HepG2 (cell line): Measurements from ENCODE around the gene CCL23. TPM values are rescaled to one million over a fixed set of nuclear protein-coding genes. Genes with fewer than 3 reads are reported as not detected.

ENCODE experiments used
- ARNT2 ChIP-seq: sonication (generic); formaldehyde crosslinking; IDR thresholded peaks from 2 replicates; pipeline ENCODE4 v1.8.0; 2022; ENCODE audit warnings: mild to moderate bottlenecking, low read depth, missing genetic modification reagents, moderate library complexity
- CHCHD3 ChIP-seq: sonication (generic); formaldehyde crosslinking; IDR thresholded peaks from 2 replicates; pipeline ENCODE4 v1.8.0; 2022; ENCODE audit warnings: mild to moderate bottlenecking, missing genetic modification reagents, moderate library complexity
- CHD4 ChIP-seq: fragments of 200-600 bp; sonication (generic); IDR thresholded peaks from 2 replicates; pipeline ENCODE4 v1.7.0; 2017; ENCODE audit warnings: mild to moderate bottlenecking, low read length, borderline replicate concordance
- FOXA1 ChIP-seq, 2 experiments: fragments of 450-650 bp in 1 of 2; sonication (generic) in 1 of 2; formaldehyde crosslinking in 1 of 2; IDR thresholded peaks; 2 replicates each; pipeline versions ENCODE4 v1.4.0 to v1.6.1; 2016 to 2020; ENCODE audit warnings: missing genetic modification reagents in 1 of 2
- FOXJ3 ChIP-seq: sonication (generic); formaldehyde crosslinking; IDR thresholded peaks from 2 replicates; pipeline ENCODE4 v1.4.0; 2020; ENCODE audit warnings: missing genetic modification reagents, mild to moderate bottlenecking, borderline replicate concordance
- FOXK2 ChIP-seq: fragments of 450-650 bp; IDR thresholded peaks from 2 replicates; pipeline ENCODE4 v1.6.1; 2016
- FOXP4 ChIP-seq: sonication (generic); formaldehyde crosslinking; IDR thresholded peaks from 2 replicates; pipeline ENCODE4 v1.4.0; 2020; ENCODE audit warnings: missing genetic modification reagents
- FUBP1 ChIP-seq: sonication (generic); formaldehyde crosslinking; IDR thresholded peaks from 2 replicates; pipeline ENCODE4 v1.5.1; 2020; ENCODE audit warnings: missing genetic modification reagents, mild to moderate bottlenecking, borderline replicate concordance
- KDM5B ChIP-seq: sonication (generic); formaldehyde crosslinking; IDR thresholded peaks from 2 replicates; pipeline ENCODE4 v1.4.0; 2020; ENCODE audit warnings: missing genetic modification reagents, mild to moderate bottlenecking, borderline replicate concordance
- NFE2L1 ChIP-seq: sonication (generic); formaldehyde crosslinking; IDR thresholded peaks from 2 replicates; pipeline ENCODE4 v1.4.0; 2020; ENCODE audit warnings: missing genetic modification reagents, mild to moderate bottlenecking, borderline replicate concordance
- NPAS2 ChIP-seq: sonication (generic); formaldehyde crosslinking; IDR thresholded peaks from 2 replicates; pipeline ENCODE4 v1.8.0; 2022; ENCODE audit warnings: mild to moderate bottlenecking, missing genetic modification reagents, borderline replicate concordance
- SP1 ChIP-seq, 2 experiments: fragments of 450-650 bp in 1 of 2; sonication (generic) in 1 of 2; formaldehyde crosslinking in 1 of 2; IDR thresholded peaks; 2 replicates each; pipeline versions ENCODE4 v1.4.0 to v1.6.1; 2016 to 2020; ENCODE audit warnings: missing genetic modification reagents in 1 of 2
- SSRP1 ChIP-seq: IDR thresholded peaks from 2 replicates; pipeline ENCODE4 v1.6.1; 2016; ENCODE audit warnings: control low read depth
- TARDBP ChIP-seq: sonication (generic); formaldehyde crosslinking; IDR thresholded peaks from 2 replicates; pipeline ENCODE4 v1.8.0; 2022; ENCODE audit warnings: mild to moderate bottlenecking, missing genetic modification reagents
- ZFAT ChIP-seq: sonication (generic); formaldehyde crosslinking; conservative IDR thresholded peaks from 2 replicates; pipeline ENCODE4 v1.8.1; 2023; ENCODE audit warnings: missing genetic modification reagents, inconsistent platforms
- ZNF503 ChIP-seq: sonication (generic); formaldehyde crosslinking; IDR thresholded peaks from 2 replicates; pipeline ENCODE4 v1.4.0; 2020; ENCODE audit warnings: missing genetic modification reagents
- ZNF563 ChIP-seq: sonication (generic); formaldehyde crosslinking; IDR thresholded peaks from 2 replicates; pipeline ENCODE4 v1.8.0; 2022; ENCODE audit warnings: mild to moderate bottlenecking, moderate library complexity, missing genetic modification reagents
- ZNF782 ChIP-seq: sonication (generic); formaldehyde crosslinking; IDR thresholded peaks from 2 replicates; pipeline ENCODE4 v1.4.0; 2020; ENCODE audit warnings: missing genetic modification reagents, mild to moderate bottlenecking, borderline replicate concordance
- ZNF792 ChIP-seq: IDR thresholded peaks from 2 replicates; pipeline ENCODE4 v1.6.1; 2016
- ZSCAN25 ChIP-seq: sonication (generic); formaldehyde crosslinking; IDR thresholded peaks from 2 replicates; pipeline ENCODE4 v1.8.0; 2022; ENCODE audit warnings: mild to moderate bottlenecking, missing genetic modification reagents
- polyA plus RNA-seq, 8 experiments: library from polyadenylated mRNA; depleted of rRNA in 3 of 8; stranded (reverse) in 7 of 8; unstranded in 1 of 8; fragments of >200 nt; fragmentation: Illumina TruSeq in 4 of 8; extraction: Trizol in 4 of 8; gene quantifications; 2 replicates each; pipeline versions ENCODE4 v1.2.1 to v1.2.3, GENCODE V29; 2011 to 2016; ENCODE audit warnings: low read depth in 4 of 8, missing spikeins in 1 of 8, mixed read lengths in 1 of 8; ENCODE audit not compliant: insufficient read depth in 1 of 8
- total RNA-seq, 5 experiments: library from RNA; depleted of rRNA; stranded (reverse); fragments of >200 nt; fragmentation: Illumina TruSeq; extraction: Trizol; gene quantifications; 2 replicates each; pipeline ENCODE4 v1.2.3, GENCODE V29; 2016; ENCODE audit warnings: low read depth in 1 of 5
- TF ChIP-seq, protein P1 (sequence below): IDR thresholded peaks from 2 replicates; pipeline ENCODE4 v1.6.1; 2018; ENCODE audit warnings: missing genetic modification reagents
- TF ChIP-seq, protein P2 (sequence below): IDR thresholded peaks from 2 replicates; pipeline ENCODE4 v1.6.1; 2016; ENCODE audit warnings: low read depth, borderline replicate concordance

The CCL23 gene
- total and polyA plus RNA-seq, 2 of the 13 experiments (the other 11 are each of a cell fraction or from before 2014, with no cell fraction given): not detected

DNA sequence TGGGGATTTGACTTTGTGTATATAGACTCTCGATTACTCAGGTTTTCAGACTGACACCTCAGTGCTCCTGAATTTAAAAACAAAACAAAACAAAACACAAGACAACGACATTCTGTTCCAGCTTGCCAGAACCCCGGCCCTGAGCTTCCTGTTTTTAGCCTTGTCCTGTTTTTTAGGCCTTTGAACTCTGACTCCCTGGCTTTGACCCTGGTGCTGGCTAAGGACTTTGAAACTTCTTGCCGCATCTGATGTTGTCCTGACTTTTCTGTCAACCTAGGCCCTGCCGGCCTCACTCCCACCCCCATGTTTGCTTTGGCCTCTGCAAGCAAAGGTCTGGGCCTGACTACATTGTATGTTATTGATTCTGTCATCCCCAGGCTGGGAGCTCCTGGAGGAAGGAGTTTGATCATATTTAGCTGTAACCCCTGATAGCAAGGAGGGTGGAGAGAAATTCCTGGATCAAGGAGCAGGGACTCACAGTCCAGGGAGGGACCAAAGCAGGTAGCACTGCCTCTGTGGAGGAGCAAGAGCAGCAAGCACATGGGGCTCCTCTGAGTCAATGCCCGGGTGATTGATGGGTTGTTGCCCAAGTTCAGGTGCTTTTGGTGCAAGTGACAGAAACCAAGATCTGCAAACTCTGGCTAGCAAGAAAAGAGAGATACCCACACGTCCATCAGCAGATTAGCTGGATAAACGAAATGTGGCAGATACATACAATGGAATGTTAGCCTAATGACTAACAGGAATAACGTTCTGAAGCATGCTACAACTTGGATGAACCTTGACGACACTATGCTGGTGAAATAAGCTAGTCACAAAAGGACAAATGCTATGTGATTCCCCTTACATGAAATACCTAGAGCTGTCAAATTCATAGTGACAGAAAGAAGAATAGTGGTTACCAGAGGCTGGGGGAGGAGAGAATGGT is 44.2 kb downstream of the CCL23 start (continued):
- TF ChIP-seq ZNF503 (CRISPR knock-in tag) (peak; percentile 92; the same call in 1 of the 2 replicates), CHD4 (peak; percentile 21; the same call in 1 of the 2 replicates), SSRP1 (CRISPR knock-in tag) (no peak), FOXJ3 (CRISPR knock-in tag) (peak; percentile 93), ZNF563 (CRISPR knock-in tag) (peak; percentile 45; the same call in 1 of the 2 replicates), TARDBP (CRISPR knock-in tag) (peak; percentile 99), NFE2L1 (CRISPR knock-in tag) (no peak), FOXA1 (IDR thresholded peaks at IDR 0.05) (peak; percentile 84), FOXA1 (CRISPR knock-in tag; IDR thresholded peaks at IDR 0.05) (peak; percentile 99), ZNF792 (CRISPR knock-in tag) (peak; percentile 50; the same call in 1 of the 2 replicates), KDM5B (CRISPR knock-in tag) (peak; percentile 64; the same call in 1 of the 2 replicates), ZSCAN25 (CRISPR knock-in tag) (no peak), FOXK2 (peak; percentile 85), ARNT2 (CRISPR knock-in tag) (peak; percentile 83), ZFAT (CRISPR knock-in tag) (no peak), NPAS2 (CRISPR knock-in tag) (no peak), FUBP1 (CRISPR knock-in tag) (no peak), CHCHD3 (CRISPR knock-in tag) (no peak), FOXP4 (CRISPR knock-in tag) (peak; percentile 96), SP1 (IDR thresholded peaks at IDR 0.05) (no peak), SP1 (CRISPR knock-in tag; IDR thresholded peaks at IDR 0.05) (peak; percentile 43; the same call in 1 of the 2 replicates), ZNF782 (CRISPR knock-in tag) (no peak)
- TF ChIP-seq, protein P1, sequence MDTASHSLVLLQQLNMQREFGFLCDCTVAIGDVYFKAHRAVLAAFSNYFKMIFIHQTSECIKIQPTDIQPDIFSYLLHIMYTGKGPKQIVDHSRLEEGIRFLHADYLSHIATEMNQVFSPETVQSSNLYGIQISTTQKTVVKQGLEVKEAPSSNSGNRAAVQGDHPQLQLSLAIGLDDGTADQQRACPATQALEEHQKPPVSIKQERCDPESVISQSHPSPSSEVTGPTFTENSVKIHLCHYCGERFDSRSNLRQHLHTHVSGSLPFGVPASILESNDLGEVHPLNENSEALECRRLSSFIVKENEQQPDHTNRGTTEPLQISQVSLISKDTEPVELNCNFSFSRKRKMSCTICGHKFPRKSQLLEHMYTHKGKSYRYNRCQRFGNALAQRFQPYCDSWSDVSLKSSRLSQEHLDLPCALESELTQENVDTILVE (CRISPR knock-in tag): no peak
- TF ChIP-seq, protein P2, sequence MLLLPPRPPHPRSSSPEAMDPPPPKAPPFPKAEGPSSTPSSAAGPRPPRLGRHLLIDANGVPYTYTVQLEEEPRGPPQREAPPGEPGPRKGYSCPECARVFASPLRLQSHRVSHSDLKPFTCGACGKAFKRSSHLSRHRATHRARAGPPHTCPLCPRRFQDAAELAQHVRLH: peak; percentile 80; the same call in 1 of the 2 replicates
